Activated effector memory CD4-positive, alpha-beta T cell treated with Interleukin-2 at 50 U/mL for 16 hours (primary cell): Measurements from ENCODE around the gene USP12.

Experiments used
- DNase-seq: peaks from one replicate; pipeline ENCODE4 v3.0.0-alpha.2; 2020

USP12 gene

DNA sequence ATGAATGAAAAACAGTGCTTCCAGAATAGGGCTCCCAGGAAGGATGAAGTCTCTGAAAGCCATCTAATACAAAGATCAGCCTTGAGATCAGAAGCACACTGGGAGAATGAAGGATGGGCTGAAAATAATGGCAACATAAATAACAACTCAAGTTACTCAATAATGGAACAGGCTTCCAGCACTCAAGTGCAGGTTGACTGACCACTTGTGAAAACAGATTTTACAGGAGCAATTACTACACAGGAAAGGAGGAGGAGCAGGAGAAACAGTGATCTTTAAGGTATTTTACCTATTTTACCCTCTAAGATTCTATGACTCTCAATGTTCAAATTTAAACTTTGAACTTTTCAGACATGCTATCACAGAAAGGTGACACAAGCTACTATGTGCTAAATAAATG, 106.0 kb downstream of the USP12 start:
- no peak for DNase-seq

DNA sequence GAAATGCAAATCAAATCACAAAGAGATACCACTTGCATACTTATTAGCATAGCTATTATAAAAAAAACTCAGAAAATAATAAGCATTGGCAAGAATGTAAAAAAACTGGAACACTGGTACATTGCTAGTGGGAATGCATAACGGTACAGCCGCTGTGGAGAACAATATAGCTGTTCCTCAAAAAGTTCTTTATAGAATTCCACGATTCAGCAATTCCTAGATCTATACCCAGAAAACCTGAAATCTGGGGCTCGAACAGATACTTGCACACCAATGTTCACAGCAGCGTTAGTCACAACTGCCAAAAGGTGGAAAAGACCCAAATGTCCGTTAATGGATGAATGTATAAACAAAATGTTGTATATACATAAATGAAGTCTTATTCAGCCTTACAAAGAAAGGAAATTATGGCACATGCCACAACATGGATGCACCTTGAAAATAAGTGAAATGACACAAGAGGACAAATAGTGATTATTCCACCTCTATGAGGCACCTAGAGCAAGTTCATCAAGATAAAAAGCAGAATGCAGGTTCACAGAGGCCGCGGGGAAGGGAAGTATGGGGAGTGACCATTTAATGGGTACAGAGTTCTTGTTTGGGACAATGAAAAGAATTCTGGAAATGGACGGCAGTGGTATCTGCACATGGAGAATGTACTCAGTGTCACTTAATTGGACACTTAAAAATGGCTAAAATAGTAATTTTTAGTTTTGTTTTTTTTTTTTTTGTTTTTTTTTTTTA, 107.2 kb downstream of the USP12 start:
- DNase-seq, result no peak

DNA sequence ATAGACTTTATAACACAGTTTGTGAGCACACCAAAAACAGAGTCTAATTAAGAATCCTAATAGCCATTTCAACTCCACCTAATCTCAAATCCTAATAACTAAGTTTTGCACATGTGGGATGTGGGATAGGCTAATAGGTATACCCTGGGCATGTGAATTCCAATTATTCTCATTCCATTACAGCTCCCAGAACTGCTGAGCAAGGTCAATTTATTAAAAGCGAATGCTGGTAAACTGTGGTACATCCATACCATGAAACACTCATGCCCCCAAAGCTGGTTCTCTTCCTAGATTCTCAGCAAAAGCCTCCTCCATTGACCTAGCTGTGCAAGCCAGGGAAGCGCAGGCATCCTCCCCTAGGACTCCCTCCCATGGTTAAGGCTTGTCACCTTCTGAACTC, 113.8 kb downstream of the USP12 start:
- no peak for DNase-seq

DNA sequence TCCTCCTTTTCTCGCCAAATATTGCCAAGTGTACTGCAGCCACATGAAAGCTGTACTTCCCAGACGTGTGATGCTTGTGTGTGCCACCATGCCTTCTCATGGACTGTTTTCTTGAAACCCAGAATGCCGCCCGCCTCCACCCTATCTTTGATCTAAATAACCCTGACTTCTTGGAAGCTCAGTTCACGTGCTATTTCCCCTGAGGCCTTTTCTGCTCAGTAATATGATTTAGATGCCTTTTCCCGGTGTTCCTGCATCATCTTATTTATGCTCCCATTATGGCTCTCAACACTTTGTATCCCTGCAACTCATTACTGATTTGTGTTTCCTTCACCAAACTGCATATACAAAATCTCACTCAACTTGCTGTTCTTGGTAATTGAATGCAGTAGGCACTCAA, 116.1 kb downstream of the USP12 start:
- no peak for DNase-seq

DNA sequence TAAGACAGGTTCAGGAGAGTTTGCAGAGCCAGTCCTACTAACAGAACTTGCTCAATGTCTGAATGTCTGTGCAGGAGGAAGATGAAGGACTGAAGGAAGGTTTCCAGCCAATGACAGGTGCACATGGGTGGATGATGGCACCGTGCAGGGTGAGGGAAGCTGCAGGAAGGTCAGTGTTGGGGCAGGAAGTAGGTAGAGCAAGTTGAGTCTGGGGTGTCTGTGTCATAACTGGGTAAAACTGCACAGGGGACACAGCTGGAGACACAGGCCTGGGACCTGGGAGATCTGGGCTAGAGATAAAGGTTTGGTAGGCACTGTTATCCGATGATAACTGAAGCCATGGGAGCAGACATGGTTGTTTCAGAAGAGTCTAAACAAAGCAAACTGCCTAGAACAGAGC, 116.9 kb downstream of the USP12 start:
- no peak for DNase-seq

DNA sequence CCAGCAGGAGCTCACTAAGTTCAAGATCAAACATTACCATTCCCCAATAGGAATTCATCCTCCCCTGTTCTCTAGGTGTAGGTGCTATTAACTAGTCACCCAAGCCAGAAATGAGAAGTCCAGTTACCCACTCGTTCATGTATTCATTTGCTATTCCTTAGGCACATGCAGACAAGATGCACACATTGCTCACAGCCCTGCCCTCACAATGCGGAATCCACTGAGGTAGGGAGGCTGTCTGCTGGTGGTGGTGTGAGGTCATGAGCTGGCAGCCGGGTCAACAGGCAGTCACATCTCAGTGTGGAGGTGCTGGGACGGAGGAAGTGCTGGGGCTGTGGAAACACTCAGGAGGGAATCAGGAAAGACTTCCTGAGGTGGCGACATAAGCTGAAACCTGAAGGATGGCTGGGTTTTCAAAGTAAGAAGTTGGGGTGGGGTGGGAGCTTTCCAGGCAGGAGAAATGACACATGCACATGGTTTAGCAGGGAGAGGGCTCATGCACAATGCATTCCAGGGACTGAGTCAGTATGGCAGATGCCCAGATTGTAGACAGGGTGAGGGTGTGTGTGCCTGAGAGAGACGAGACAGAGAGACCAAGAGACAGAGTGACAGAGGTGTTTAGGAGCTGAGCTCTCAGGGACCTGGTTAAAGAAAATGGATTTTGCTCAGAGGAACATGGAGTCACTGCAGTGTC, 117.6 kb downstream of the USP12 start:
- DNase-seq, result no peak

DNA sequence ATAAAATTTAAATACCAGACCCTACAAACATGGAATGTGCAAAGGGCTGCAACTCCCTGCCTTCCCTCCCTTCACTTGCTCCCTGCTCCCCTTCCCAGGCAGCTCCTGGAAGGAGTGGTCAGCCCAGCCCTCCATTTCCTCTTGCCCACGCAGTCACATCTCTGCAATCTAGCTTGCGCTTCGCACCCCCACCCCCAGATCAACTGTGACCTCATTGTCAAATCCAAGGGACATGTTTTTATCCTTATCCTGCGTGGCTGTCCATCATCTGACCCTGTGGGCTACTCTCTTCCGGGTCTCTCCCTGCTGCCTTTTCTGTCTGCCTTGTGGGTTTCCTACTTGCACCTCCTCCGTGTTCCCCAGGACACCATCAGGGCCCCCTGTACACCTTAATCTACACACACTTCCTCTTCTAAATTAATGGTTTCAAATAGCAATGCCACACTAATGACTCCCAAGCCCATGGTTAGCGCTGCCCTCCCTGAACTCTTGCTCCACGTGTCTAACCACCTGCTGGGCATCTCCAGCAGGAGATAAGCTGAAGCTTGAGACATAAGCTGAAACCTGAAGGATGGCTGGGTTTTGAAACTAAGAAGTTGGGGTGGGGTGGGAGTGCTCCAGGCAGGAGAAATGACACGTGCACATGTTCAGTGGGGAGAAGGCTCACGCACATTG, 118.3 kb downstream of the USP12 start:
- no peak for DNase-seq

DNA sequence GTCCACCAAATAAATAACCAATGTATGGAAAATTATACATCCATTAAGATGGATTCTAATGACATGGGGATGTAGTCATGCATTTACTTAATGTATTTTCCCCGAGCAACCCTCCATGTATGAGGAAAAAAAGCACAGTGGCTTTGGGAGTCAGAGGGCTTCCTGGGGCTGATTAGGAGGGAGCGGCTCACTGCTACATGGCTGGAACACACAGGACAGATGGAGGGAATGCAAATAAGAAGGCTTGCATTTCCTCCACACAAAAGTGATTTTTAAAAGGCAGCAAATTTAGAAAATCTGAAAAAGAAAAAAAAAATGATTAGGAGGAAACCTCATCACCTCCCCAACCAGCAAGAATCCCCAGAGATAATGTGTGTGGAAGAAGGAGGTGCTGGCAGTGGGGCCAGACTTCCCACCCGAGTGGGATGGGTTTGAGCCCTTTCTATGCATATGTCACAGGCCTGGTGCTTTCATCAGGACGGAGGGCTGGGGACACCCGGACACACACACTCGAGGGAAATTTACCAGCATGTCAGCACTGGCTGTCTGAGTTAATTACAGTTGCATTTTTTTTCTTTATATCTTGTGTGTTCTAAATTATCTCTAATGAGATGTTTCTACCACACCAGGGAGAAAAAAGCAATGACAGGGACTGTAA, 118.9 kb downstream of the USP12 start:
- DNase-seq, result no peak

DNA sequence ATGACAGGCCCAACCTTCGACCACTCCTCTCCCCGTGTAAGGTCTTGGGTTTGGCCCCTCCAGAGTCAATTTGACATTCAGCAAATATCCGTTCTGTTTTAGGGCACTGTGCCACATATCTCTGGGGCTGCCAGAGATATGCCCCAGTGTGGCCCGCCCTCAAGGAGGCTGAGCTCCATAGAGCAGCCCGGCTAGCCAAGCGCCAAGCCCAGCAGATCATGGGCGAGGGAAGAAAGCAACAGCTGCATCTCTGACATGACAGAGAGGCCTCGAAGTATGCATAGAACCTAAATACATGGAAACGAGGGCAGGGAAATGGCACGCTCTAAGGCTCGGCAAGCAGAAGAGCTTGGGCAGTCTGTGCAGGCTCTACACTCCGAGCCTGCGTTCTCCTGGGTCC, 124.5 kb downstream of the USP12 start:
- no peak for DNase-seq

DNA sequence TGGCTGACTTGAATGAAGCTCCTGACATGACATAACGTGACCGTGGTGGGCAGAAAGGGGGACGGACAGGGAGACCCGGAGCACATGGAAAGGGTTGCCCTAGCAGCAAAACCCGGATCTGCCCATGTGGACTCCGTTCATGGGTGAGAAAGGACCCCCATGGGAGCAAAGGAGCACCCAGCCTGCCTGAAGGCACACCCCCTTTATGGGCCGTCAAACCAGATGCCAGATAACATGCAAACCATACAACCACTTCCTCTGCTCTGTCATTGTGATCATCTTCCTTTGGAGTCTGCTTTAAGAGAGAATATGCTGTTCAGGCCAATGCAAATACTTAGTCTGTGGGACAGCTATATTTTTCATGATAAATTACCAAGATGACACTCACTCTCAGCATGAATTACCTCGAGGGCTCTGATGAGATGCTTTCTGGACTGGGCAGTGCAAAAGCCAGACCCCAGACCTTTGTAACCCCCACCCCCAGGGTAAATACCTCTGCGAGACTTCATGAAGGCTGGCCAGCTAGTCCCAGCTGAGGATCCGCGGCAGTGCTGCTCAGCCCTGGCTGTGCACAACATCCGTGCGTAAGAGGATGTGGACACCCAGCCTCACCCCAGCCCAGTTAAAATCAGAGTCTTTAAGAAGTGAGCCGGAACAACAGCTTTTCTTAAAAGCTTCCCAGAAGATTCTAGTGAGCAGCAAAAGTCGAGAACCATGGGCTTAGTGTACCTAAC, 126.6 kb downstream of the USP12 start:
- DNase-seq, result no peak

DNA sequence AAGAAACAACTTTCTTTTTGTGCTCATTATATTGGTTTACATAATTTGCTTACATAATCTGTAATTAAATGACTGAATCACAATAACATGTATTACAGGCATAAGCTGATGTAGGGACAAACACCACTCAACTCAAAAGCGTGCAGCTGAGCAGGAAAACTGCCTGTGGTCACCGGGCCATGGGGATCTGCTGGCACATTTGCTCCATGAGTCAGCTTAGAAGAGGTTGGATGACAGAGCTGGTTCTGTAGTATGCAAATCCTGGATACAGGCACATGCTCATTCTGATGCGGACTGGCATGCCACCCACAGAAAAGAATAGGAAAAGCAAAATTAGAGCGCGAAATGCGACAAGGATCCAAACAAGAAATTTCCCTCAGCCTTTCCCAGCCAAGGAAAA, 128.6 kb downstream of the USP12 start:
- DNase-seq, result no peak

DNA sequence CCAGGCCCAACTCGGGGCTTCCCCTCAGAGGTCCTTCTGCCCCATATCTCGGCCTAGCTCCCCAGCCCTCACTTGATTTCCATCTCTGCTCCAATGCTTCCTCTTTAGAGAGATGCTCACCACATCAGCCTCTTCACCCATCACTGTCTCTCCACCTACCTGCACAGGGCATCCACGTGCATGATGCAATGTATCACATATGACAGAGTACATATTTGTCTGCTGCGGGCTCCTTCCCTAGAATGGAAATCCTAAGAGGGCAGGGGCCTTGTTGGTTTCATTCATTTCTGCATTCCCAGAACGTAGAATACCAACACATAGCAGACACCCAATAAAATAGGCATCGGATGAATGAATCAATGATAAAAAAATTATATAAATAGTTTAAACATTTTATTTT, 130.3 kb downstream of the USP12 start:
- DNase-seq, result no peak

DNA sequence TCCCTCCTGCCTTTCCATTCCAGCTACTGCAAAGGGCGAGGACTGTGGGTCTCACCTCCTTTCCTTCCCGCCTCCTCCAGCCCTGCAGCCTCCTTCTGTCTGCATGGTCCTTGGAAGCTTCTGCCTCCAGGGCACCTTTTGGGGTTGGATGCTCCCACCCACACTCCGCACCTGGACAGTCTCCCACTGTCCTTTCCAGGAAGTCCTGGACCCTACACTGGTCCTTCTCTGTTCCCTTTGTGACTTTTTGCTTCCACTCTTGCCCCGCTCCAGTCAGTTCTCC, 130.8 kb downstream of the USP12 start:
- DNase-seq, result no peak

DNA sequence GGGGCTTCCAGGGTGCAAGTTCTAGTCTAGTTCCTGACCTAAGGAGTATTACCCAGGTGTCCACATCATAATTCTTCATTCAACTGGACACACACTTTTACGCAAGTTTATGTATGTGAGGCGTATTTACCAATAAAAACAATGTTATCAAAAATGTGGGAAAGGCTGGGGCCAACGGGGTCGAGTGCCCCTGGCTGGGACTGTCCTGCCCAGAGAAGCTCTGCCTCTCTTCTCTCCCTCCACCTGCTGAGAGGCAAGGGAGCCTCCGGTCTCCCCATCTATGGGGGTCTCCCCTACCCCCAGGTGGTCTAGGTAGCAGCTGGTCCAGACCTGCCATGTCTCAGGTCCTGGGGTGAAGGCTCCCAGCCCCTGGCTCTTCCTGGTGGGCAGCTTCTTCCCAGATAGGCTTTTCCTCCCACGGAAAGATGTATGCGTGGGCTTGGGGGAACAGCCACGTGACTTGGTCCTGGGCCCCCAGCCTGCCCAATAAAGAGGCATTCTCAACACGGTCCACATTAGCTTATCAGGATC, 132.4 kb downstream of the USP12 start:
- DNase-seq, result no peak

DNA sequence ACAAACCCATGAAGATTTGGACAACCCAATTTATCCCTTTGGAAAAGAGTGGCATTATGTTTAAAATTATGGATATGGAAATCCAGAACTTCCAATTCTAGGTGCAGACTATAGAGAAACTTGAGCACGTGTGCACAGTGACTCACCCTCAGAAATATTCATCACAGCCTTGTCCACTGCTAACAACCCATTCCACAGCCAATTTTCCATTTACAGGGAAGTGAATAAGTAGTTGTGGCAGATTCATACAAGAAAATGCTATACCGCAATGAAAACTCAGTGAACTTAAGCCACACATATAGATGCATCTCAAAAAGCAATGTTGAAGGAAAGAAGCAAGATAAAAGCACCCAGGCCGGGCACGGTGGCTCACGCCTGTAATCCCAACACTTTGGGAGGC, 133.3 kb downstream of the USP12 start:
- DNase-seq, result no peak

DNA sequence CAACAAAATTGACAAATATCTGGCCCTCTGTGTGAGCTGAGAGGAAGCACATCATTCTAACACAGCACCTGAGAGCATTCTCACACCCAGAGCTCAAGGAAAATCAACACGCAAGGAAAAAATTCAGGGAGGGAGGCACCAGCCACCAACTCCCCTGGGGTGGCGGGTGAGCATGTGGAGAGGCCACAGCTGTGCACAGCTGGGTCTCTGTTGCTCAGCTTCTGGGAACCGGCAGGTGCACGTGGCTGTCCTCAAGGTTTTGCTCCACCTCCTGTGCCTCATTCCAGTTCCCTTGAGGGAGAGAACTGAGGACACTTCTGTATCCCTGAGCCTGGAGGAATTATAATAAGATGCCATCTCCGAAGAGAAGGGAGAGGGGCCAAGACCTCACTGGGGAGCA, 134.0 kb downstream of the USP12 start:
- no peak for DNase-seq

DNA sequence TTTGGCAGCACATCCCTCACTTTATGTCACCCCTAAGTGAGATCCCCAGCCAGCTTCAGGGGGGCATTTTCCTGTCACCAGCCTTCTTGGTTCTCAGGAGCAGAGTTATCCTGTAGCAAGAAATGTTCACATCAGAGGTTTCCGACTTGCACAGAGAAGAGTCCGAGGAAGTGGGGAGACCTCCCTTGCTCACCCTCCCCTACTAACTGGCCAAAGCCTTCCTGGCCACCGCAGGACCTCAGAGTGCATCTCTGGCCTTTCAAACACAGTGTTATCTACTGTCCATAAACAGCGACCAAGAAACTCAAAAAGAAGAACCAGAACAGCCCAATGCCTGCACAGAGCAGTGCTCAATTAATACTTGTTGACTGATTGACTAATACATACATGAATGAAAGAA, 134.4 kb downstream of the USP12 start:
- DNase-seq, result no peak

DNA sequence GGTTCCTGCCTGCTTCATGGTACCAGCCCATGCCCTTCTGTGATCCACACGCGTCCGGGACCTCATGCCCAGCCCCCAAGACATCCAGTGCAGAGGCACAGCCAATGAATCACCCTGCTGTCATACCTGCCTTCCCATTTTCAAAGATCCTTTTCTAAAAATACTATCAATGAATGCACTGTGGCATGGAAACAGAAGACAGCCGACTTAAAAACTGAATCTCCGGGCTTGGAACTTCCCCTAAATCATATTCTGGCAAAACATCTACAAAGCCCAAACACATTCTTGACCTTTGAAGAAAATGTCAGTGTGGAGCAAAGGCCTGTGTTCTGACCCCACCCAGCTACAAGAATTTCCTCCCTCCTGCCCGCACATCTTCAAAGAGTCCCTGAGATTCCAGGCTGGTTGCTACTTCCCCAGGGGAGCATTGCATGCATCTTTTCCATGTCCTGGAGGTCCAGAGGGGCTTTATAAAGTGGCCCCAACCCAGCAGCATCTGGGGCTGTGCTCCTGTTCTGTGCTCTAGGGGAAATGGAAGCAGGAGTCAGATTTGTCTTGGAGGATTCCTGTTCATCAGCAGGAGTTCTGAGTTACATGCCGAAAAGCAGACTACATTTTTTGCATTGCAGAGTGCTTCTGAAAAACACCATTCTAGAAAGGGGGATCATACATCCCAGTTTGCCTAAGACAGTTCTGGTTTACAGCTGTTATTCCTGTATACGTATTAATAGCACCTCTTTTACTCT, 135.2 kb downstream of the USP12 start:
- DNase-seq, result no peak

DNA sequence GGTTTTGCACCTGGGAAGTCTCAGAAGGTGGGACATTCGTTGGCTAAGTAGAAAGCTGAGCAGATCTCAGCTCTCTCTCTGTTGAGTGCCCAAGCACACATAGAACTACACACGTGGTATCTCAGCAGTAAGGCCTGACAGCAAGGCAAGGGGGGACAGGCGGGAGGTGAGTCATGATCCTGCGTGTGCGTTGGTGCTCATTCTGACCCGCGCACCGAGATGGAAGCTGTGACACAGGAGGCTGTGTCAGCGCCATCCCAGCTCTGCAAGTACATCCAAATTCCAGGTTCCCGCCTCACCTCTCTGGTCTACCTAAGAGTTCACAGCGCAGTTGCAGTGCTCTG, 135.7 kb downstream of the USP12 start:
- DNase-seq, result no peak

DNA sequence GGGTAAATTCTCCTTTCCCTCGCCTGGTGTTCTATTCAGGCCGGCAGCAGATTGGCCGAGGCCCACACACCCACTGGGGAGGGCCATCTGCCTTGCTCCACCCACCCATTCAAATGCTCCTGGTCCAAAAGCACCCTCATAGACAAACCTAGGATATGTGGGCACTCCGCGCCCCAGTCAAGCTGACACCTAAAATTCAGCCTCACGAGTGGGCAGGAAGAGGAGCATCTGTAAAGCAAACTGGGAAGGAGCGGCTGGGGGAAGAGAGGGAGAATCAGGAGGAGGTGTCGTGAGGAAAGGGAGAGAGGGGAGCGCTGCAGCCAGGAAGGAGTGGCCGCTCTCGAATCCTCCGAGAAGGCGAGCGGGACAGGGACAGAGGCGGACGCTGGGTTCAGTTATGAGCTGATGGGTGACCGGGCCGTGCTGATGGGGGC, 136.9 kb downstream of the USP12 start:
- no peak for DNase-seq

DNA sequence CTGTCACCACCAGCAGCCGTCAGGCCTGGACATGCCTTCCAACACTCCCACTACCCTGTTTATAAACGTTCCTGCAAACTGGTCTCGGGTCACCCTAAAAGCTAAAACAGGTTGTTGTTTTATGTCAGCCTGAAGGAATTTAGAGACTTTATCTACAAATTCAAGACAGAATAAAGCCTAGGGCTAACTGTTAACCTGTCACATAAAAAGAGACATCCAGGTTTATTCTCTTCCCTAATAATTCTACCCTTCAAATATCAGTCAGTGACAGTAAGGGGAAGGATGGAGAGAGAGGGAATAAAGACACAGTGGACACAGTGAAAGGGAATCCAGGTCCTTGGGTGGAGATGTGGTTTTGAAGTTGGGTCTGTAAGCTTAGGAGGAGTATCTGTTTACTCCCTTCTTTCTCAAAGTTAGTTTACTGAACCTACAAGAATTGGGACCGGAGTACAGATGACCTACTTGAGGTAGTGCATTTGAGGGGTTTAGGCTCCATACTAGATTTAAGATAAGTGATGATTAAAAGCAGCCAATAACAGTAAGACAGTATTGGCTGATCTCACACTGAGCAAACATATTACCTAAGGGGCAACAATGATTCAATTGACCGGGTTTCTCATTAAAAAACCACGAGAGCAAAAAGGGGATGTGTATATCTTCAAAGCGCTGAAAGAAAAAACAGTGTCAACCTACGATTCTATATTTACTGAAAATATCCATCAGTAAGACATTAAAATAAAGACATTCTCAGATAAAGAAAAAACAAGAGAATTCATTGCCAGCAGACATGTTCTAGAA, 142.7 kb downstream of the USP12 start:
- DNase-seq, result no peak
